Stimulated activated CD8-positive, alpha-beta memory T cell treated with anti-CD3 and anti-CD28 coated beads, Interleukin-12 subunit alpha, Interleukin-12 subunit beta, amount 100 ng/mL, for 1 hour (primary cell): ENCODE results near the gene SLC25A44.

Experiments used
- DNase-seq: peaks from one replicate; pipeline ENCODE4 v3.0.0-alpha.2; 2020; ENCODE audit warnings: low read depth

The SLC25A44 gene, protein sequence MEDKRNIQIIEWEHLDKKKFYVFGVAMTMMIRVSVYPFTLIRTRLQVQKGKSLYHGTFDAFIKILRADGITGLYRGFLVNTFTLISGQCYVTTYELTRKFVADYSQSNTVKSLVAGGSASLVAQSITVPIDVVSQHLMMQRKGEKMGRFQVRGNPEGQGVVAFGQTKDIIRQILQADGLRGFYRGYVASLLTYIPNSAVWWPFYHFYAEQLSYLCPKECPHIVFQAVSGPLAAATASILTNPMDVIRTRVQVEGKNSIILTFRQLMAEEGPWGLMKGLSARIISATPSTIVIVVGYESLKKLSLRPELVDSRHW

GRCh38 chr1:156193488-156194299, at the start of gene SLC25A44:
Gene SLC25A44 (plus strand): TSS chr1:156194104. CDS start chr1:156199848, 5,744 bp downstream.
- DNase-seq: peak; percentile 92

- no peak for DNase-seq
These were observed 49.2 kb upstream of the SLC25A44 start for GRCh38 chr1:156144742-156145141.

GRCh38 chr1:156145650-156146019, 48.3 kb upstream of the SLC25A44 start:
- DNase-seq: no peak

- no peak for DNase-seq
These were observed 47.7 kb upstream of the SLC25A44 start for GRCh38 chr1:156146020-156146768.

DNA sequence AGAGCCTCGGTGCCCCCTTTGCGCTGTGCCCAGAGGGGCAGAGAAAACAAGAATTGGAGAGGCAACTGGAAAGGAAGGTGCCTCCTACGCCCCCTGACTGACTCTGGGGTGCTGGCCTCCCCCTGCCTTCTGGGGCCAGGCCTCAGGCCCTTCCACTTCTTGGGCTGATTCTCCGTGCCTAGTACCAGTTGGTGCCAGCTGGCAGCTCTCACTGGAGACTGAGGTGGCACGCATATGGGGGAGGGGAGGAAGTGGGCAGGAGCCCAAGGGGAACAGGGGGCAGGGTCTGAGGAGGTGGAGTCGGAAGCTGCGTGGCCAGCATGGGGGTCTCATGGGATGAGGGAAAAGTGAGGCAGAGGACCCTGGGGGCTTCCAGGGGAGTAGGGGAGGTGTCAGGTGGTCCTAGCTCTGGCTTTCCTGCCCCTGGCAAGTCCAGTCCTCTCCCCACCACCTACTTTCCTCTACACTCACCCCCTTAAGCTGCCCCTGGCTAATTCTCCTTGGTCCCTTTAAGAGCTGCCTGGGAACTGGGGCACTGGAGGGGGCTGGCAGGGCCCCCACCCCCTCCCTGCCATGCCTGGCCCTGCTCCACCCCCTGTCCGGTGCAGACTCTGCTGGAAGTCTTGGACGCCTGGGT, 47.0 kb upstream of the SLC25A44 start:
- DNase-seq: no peak

- no peak for DNase-seq
These were observed 45.7 kb upstream of the SLC25A44 start for GRCh38 chr1:156148216-156148615.

GRCh38 chr1:156149374-156150332, 44.3 kb upstream of the SLC25A44 start:
- no peak for DNase-seq

GRCh38 chr1:156150333-156151011, 43.4 kb upstream of the SLC25A44 start:
- DNase-seq: no peak

DNA sequence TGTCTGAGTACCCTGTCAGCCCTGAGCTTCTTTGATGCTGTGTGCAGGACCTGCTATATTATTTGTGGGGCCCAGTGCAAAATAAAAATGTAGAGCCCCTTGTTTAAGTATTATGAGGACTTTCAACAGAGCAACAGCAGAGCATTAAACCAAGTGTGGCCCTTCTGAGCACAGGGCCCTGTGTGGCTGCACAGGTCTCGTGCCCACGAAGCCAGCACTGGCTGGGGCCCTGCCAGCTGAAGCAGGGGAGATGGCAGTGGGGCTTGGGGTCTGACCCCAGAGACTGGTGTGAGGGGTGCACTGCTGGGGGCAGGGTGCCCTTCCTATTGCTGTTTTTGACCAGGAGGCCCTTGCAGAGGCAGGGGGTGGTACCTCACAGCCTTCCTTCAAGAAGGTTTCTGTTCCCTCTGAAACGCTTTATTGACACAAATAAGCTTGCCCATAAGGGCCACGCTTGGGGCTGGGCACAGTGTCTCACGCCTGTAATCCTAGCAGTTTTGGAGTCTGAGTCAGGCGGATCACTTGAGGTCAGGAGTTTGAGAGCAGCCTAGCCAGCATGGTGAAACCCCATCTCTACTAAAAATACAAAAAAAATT, 42.7 kb upstream of the SLC25A44 start:
- no peak for DNase-seq

- DNase-seq: no peak
These were observed 41.3 kb upstream of the SLC25A44 start for GRCh38 chr1:156152628-156153027.

- DNase-seq: no peak
These were observed 40.5 kb upstream of the SLC25A44 start, which contains the start of gene SEMA4A for GRCh38 chr1:156153362-156153761. Gene SEMA4A (plus strand): TSS chr1:156153585. CDS start chr1:156154579, 994 bp downstream.

GRCh38 chr1:156154317-156154749, 39.6 kb upstream of the SLC25A44 start:
- no peak for DNase-seq

DNA sequence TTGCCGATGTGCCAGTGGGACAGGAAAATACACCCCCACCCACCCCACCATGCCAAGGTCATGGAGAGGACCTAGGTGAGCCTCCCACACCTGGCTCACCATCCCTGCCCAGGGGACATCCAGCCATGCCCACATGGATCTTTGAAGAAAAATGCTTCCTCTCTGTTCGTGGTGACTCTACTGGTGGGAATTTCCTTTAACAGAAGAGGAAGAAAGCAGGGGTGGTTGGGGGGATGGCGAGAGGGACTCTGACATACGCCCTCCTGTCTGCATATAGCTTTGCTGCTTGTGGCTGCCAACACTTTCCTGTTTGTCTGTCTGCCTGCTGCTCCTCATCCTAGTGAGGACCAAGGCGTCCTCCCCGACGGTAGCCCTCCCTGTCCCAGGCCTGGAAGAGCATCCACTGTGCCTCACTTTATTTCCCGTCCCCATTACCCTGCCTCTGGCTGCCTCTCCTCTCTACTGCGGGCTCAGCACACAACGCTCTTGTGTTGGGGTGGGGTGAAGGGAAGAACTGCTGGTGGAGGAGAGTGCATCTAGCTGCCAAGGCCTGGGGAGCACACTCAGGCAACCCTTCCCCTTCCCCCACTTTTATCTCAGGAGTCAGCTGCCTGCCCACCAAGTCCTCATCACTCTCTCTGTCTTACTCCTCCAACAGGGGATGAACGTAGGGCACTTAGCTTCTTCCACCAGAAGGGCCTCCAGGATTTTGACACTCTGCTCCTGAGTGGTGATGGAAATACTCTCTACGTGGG, 38.0 kb upstream of the SLC25A44 start:
- no peak for DNase-seq

DNA sequence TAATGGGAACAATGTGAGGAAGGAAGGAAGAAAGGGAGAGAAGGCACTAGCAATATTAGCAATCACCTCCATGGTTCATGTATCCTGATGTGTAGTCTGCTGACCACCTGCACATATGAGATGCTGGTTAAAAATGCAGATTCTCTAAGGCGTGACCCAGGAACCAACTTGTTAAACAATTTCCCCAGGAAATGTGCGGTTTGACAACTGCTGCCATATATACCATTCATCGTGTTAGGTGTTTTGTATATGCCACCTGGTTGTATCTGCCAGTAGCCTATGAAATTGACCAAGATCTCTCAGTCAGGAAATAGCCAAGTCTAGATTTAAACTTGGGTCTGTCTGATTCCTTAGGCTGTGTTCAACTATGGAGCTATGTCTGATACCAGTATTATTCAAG, 36.4 kb upstream of the SLC25A44 start:
- DNase-seq: no peak

- no peak for DNase-seq
These were observed 35.9 kb upstream of the SLC25A44 start for GRCh38 chr1:156157966-156158365.

DNA sequence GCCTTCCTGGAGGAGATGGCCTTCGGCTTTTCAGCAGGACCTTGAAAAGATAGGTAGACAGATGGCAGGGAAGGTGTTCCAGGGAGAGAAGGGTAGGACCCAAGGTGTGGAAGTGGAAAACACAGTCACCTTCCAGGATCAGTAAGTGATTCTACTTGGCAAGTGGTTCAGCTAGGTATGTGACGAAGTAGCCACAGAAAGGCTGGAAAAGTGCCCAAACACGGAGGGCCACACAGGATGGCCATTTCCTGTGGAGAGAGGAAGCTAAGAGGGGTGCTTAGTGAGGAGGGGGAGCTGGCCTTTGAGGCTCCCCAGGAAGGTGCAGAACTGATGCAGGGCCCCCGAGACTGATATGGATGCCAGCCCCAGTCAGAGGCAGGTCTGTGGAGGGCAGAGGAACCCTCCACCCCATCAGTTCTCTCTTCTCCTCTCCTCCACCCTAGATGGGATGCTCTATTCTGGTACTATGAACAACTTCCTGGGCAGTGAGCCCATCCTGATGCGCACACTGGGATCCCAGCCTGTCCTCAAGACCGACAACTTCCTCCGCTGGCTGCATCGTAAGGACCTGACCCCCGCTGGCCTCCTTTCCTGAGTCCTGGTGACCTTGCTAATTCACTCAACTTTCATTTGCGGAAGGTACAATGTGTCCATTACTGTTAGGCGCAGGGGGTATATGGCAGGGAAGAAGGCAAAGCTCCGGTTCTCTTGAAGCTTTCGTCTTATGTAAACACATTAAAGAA, 33.7 kb upstream of the SLC25A44 start:
- no peak for DNase-seq

GRCh38 chr1:156160743-156161171, 33.1 kb upstream of the SLC25A44 start:
- DNase-seq: no peak

GRCh38 chr1:156162430-156163037, 31.4 kb upstream of the SLC25A44 start:
- no peak for DNase-seq
